Fibroblast of mammary gland (primary cell): Measurements from ENCODE around the gene COA7.
"Not testable (repeated sequence)": the region's sequence is repeated elsewhere in the genome, so short reads cannot be mapped to it uniquely, and the experiment has no call there.

Experiments used
- DNase-seq: peaks from one replicate; pipeline ENCODE4 v3.0.0-alpha.2; 2010; ENCODE audit warnings: low read depth
- H3K4me3 ChIP-seq: 2 replicates; pipeline ENCODE4 v1.5.1; 2011; ENCODE audit warnings: low read depth, mild to moderate bottlenecking, low read length, moderate library complexity; ENCODE audit not compliant: control insufficient read depth
- CTCF ChIP-seq: conservative IDR thresholded peaks from 2 replicates; pipeline ENCODE4 v1.5.1; 2011; ENCODE audit warnings: low read depth, low read length, inconsistent platforms; ENCODE audit not compliant: control insufficient read depth, insufficient read depth

Gene COA7

DNA sequence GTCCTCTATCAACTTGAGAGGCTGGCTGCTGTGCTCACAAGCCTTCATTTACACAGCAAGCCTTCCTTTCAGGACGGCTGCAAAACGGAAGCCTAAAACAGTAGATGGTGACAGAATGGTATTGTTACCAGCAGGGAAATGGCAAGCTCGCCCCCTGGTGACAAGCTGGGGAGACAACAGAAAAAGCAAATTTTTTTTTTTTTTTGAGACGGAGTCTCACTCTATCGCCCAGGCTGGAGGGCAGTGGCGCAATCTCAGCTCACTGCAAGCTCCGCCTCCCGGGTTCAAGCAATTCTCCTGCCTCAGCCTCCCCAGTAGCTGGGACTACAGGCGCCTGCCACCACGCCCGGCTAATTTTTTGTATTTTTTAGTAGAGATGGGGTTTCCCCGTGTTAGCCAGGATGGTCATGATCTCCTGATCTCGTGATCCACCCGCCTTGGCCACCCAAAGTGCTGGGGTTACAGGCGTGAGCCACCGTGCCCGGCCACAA, 11.8 kb downstream of the COA7 start:
- TF ChIP-seq CTCF = peak; percentile 76
- not testable (repeated sequence) for H3K4me3 ChIP-seq
- DNase-seq = peak; percentile 68

DNA sequence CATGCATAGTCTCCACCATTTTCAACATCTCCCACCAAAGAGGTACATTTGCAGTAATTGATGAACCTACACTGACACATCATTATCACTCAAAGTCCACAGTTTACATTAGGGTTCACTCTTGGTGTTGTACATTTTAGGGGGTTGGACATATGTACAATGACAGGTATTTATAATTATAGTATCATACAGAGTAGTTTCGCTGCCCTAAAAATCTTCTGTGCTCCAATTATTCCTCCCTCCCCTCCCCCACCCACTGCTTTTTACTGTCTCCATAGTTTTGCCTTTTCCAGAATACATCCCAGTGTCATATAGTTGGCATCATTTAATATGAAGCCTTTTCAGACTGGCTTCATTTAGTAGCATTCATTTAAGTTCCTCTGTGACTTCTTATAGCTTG, 13.6 kb downstream of the COA7 start:
- H3K4me3 ChIP-seq = no peak overlapping the region
- no peak for TF ChIP-seq CTCF

GRCh38 chr1:52683367-52683940, 14.7 kb downstream of the COA7 start:
- no peak for DNase-seq
- H3K4me3 ChIP-seq = no peak overlapping the region
- TF ChIP-seq CTCF = no peak

More for the DNA sequence above, 13.6 kb downstream of the COA7 start:
- DNase-seq = no peak

- no peak overlapping the region for H3K4me3 ChIP-seq
- DNase-seq = no peak
Measured at GRCh38 chr1:52681136-52681535, 17.0 kb downstream of the COA7 start.

DNA sequence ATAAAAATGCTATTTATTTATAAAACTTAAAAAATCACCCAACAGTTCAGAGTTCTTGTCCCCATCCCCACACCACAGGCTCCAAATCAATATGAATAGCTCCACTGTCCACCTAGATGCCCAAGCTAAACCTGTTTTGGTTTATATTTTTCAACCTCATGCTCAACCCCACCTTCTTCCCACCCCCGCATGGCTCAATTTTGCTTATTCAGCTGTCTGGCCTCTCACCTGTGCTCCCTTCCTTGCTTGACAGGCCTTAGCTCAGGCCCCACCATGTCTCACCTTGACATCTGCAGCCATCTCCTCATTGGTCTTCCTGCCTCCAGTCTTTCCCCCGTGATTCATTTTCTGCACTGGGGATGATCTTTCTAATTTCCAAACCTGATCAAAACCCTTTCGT, 17.8 kb downstream of the COA7 start:
- no peak for TF ChIP-seq CTCF
- no peak for DNase-seq
- no peak overlapping the region for H3K4me3 ChIP-seq

More at GRCh38 chr1:52681136-52681535, 17.0 kb downstream of the COA7 start:
- no peak for TF ChIP-seq CTCF

DNA sequence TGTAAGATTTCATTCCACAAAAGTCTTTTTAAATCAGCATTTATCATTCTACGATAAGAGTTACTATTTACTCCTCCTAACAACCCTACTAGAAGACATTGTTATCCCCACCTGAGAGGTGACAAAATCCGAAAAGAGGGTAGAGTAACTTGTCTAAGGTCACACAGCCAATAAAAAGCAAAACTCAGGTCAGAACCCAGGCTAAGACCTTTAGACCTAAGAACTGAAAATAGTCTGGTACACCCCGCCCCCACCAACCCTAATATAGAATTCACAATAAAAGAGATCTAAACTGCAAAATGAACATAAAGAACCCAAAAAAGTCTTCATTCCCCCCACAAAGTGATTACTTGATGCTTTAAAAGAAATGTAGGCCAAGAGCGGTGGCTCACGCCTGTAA, 18.6 kb downstream of the COA7 start:
- no peak for DNase-seq
- no peak for TF ChIP-seq CTCF
- no peak overlapping the region for H3K4me3 ChIP-seq

DNA sequence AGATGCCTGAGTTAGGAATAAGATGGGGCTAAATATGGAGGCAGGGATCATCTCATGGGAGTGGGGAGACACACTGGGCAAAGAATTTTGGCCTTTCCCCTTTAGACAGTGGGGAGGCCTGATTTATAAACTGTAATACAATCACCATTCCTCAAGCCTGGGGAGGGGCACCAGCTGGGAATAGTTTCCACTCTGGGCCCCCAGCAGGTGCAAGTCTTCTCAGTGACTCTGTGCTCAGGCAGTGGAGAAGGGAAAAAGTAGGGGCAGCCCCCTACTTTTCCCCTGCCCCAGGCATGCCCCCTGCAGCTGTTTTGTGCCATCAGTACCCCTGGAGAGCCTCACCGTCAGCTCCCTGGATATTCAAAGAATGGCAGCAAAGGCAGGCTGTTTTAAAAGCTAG, 19.1 kb downstream of the COA7 start:
- no peak for DNase-seq
- H3K4me3 ChIP-seq = no peak overlapping the region
- TF ChIP-seq CTCF = no peak
